Activated T-cell treated with anti-CD3 and anti-CD28 coated beads, Interleukin-2, amount 50 U/mL, for 4 hours (primary cell): ENCODE data around the gene ADAMTSL1. TPM values are rescaled to one million over a fixed set of nuclear protein-coding genes. Genes with fewer than 3 reads are reported as not detected.
"Not testable (repeated sequence)": the region's sequence is repeated elsewhere in the genome, so short reads cannot be mapped to it uniquely, and the experiment has no call there.

ENCODE experiments used
- ATAC-seq, 2 donors: fragments of 200-7000 bp; cut with Tn5 transposase; one replicate each; pipeline ENCODE4 v1.10.0; 2021
- DNase-seq: peaks from one replicate; pipeline ENCODE4 v3.0.0-alpha.2; 2020
- H3K27me3 Mint-ChIP-seq: one replicate; pipeline ENCODE4 v1.8.0; 2021; ENCODE audit warnings: low read depth, mixed read lengths
- H3K36me3 Mint-ChIP-seq: one replicate; pipeline ENCODE4 v1.8.0; 2022; ENCODE audit warnings: mixed read lengths; ENCODE audit not compliant: insufficient read depth
- H3K4me1 Mint-ChIP-seq: one replicate; pipeline ENCODE4 v1.8.0; 2021; ENCODE audit warnings: low read depth, mixed read lengths
- H3K4me3 Mint-ChIP-seq: one replicate; pipeline ENCODE4 v1.8.0; 2021; ENCODE audit warnings: mild to moderate bottlenecking, moderate library complexity, mixed read lengths
- H3K9me3 Mint-ChIP-seq: one replicate; pipeline ENCODE4 v1.8.0; 2021; ENCODE audit warnings: mixed read lengths
- total RNA-seq, 3 donors: library from RNA; stranded (reverse); gene quantifications; one replicate each; pipeline ENCODE4 v1.2.1, GENCODE V29; 2021

The ADAMTSL1 gene
- total RNA-seq, 3 donors from 2014 or later: not detected

DNA sequence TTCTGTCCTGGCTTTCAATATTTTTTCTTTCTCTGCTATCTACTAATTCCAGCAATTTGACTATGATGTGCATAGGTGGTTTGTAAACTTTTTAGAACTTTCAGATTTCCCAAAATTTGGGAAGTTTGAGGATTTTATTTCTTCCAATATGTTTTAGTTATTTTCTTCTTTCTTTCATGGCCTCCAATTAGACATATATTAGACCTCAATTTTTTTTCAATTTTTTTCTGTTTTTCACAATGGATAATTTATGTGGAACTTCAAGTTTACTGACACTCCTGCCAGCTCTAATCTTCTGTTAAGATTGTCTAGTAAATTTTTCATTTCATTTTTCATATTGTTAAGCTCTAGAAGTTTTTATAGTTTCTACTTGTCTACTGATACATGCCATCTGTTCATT, 395.8 kb downstream of the ADAMTSL1 start:
- ATAC-seq: no peak
- DNase-seq: no peak
- no peaks in the 10 kb centered on the region for H3K36me3 Mint-ChIP-seq
- H3K27me3 Mint-ChIP-seq: peaks cover 4% of the 10 kb centered on the region
- no peaks in the 10 kb centered on the region for H3K4me1 Mint-ChIP-seq
- H3K9me3 Mint-ChIP-seq: peaks cover 27% of the 10 kb centered on the region
- H3K4me3 Mint-ChIP-seq: no peak overlapping the region

GRCh38 chr9:18874069-18874468, 400.1 kb downstream of the ADAMTSL1 start:
- Mint-ChIP-seq H3K9me3 (peaks cover 37% of the 10 kb centered on the region), H3K4me3 (no peak overlapping the region), H3K36me3 (no peaks in the 10 kb centered on the region), H3K4me1 (no peaks in the 10 kb centered on the region), H3K27me3 (peaks cover 21% of the 10 kb centered on the region)
- DNase-seq: no peak
- ATAC-seq: no peak

DNA sequence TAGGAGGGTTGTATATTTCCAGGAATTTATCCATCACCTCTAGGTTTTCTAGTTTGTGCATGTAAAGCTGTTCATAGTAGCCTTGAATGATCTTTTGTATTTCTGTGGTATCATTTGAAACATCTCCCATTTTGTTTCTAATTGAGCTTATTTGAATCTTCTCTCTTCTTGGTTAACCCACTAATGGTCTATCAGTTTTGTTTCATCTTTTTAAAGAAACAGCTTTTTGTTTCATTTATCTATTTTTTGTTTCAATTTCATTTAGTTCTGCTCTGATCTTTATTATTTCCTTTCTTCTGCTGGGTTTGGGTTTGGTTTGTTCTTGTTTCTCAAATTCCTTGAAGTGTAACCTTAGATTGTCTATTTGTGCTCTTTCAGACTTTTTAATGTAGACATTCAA, 401.0 kb downstream of the ADAMTSL1 start:
- not testable (repeated sequence) for H3K4me1 Mint-ChIP-seq, H3K36me3 Mint-ChIP-seq, DNase-seq, H3K4me3 Mint-ChIP-seq, ATAC-seq
- H3K27me3 Mint-ChIP-seq: peaks cover 17% of the 10 kb centered on the region
- H3K9me3 Mint-ChIP-seq: peaks cover 30% of the 10 kb centered on the region

GRCh38 chr9:18877984-18878383, 404.0 kb downstream of the ADAMTSL1 start:
- Mint-ChIP-seq H3K36me3 (no peaks in the 10 kb centered on the region), H3K4me3 (no peak overlapping the region)

DNA sequence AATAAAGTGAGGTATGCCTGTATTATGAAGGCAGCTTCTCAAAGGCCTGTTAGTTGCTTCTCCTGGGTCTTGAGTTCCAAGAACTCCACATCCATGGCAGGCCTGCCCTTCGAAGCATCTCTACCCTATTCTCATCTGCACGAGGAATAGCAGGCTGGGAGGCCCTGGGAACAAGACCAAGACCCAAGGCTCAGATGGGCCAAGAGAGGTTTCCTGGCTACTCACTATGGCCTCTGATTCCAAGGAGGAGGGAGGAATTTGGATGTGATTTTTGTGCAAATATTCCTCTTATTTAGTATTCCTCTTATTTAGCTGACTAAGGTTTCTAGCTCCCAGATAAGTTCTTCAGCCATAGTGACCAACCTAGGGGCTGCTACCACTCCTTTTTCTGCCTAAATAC, 407.8 kb downstream of the ADAMTSL1 start:
- ATAC-seq (no peak), DNase-seq (no peak)
- H3K9me3 Mint-ChIP-seq: peaks cover 6% of the 10 kb centered on the region
- no peaks in the 10 kb centered on the region for H3K4me1 Mint-ChIP-seq
- H3K36me3 Mint-ChIP-seq: no peaks in the 10 kb centered on the region
- no peak overlapping the region for H3K4me3 Mint-ChIP-seq
- peaks cover 16% of the 10 kb centered on the region for H3K27me3 Mint-ChIP-seq

More at GRCh38 chr9:18877984-18878383, 404.0 kb downstream of the ADAMTSL1 start:
- peaks cover 12% of the 10 kb centered on the region for H3K9me3 Mint-ChIP-seq
- H3K27me3 Mint-ChIP-seq: peaks cover 17% of the 10 kb centered on the region
- H3K4me1 Mint-ChIP-seq: no peaks in the 10 kb centered on the region
- no peak for DNase-seq
- no peak for ATAC-seq

DNA sequence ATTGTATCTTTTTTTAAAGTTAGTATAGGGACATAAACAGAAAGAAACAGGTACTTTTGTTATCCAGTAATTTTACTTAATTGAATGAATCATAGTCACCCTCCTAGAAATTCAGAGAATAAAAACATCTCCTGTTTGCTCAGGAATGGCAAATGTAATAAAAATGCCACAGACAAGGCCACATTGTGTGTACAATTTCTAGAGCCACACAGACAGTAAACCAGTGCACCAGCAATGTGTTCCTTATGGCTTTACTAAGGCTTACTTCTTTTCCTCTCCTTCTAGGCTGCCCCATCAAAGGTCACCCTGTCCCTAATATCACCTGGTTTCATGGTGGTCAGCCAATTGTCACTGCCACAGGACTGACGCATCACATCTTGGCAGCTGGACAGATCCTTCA, 413.6 kb downstream of the ADAMTSL1 start:
- H3K36me3 Mint-ChIP-seq: no peaks in the 10 kb centered on the region
- H3K4me1 Mint-ChIP-seq: no peaks in the 10 kb centered on the region
- no peak overlapping the region for H3K4me3 Mint-ChIP-seq
- ATAC-seq (no peak), DNase-seq (no peak)
- H3K9me3 Mint-ChIP-seq: peaks cover 6% of the 10 kb centered on the region
- H3K27me3 Mint-ChIP-seq: peaks cover 5% of the 10 kb centered on the region

GRCh38 chr9:18888290-18888689, 414.3 kb downstream of the ADAMTSL1 start:
- Mint-ChIP-seq H3K27me3 (peaks cover 5% of the 10 kb centered on the region), H3K36me3 (no peaks in the 10 kb centered on the region), H3K9me3 (peaks cover 3% of the 10 kb centered on the region), H3K4me3 (no peak overlapping the region), H3K4me1 (no peaks in the 10 kb centered on the region)
- ATAC-seq (no peak), DNase-seq (no peak)

GRCh38 chr9:18889550-18889949, 415.6 kb downstream of the ADAMTSL1 start:
- no peak for DNase-seq
- H3K4me1 Mint-ChIP-seq: no peaks in the 10 kb centered on the region
- H3K9me3 Mint-ChIP-seq: peaks cover 4% of the 10 kb centered on the region
- no peaks in the 10 kb centered on the region for H3K36me3 Mint-ChIP-seq
- H3K27me3 Mint-ChIP-seq: peaks cover 5% of the 10 kb centered on the region
- H3K4me3 Mint-ChIP-seq: no peak overlapping the region
- no peak for ATAC-seq

- no peak for DNase-seq
- ATAC-seq: no peak
- Mint-ChIP-seq H3K4me3 (no peak overlapping the region), H3K27me3 (peaks cover 4% of the 10 kb centered on the region), H3K36me3 (no peaks in the 10 kb centered on the region), H3K9me3 (peaks cover 8% of the 10 kb centered on the region), H3K4me1 (no peaks in the 10 kb centered on the region)
Observed at GRCh38 chr9:18890372-18890771, 416.4 kb downstream of the ADAMTSL1 start.

DNA sequence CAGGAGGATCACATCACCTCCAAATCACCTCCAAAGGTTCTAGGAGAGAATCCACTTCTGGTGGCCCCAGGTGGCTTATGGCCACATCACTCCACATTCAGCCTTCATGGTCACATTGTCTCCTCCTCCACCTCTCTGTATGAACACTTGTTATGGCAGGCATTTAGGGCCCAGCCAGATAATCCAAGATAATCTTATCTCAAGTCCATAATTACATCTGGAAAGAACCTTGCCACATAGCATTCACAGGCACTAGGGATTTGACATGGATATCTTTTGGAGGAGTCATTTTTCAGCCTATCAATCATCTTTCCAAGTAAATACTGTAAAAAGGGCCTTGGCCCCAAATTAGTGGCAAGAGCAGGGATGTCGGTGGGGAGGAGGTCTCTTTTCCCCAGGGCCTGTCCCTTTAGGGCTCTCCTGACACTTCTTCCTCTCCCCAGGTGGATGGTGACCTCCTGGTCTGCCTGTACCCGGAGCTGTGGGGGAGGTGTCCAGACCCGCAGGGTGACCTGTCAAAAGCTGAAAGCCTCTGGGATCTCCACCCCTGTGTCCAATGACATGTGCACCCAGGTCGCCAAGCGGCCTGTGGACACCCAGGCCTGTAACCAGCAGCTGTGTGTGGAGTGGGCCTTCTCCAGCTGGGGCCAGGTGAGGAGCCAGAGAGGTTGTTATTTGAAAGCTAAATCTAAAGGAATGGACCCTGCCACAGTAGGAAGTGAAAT, 418.2 kb downstream of the ADAMTSL1 start:
- Mint-ChIP-seq H3K4me3 (no peak overlapping the region), H3K27me3 (peaks cover 3% of the 10 kb centered on the region), H3K9me3 (peaks cover 18% of the 10 kb centered on the region), H3K4me1 (peaks cover 2% of the 10 kb centered on the region), H3K36me3 (no peaks in the 10 kb centered on the region)
- ATAC-seq (no peak), DNase-seq (no peak)

GRCh38 chr9:18893046-18893445, 419.1 kb downstream of the ADAMTSL1 start:
- ATAC-seq: no peak

GRCh38 chr9:18893491-18893890, 419.5 kb downstream of the ADAMTSL1 start:
- peaks cover 3% of the 10 kb centered on the region for H3K27me3 Mint-ChIP-seq
- no peak for ATAC-seq
- no peaks in the 10 kb centered on the region for H3K36me3 Mint-ChIP-seq
- H3K9me3 Mint-ChIP-seq: peaks cover 18% of the 10 kb centered on the region
- no peak for DNase-seq
- peaks cover 2% of the 10 kb centered on the region for H3K4me1 Mint-ChIP-seq
- no peak overlapping the region for H3K4me3 Mint-ChIP-seq

More at GRCh38 chr9:18893046-18893445, 419.1 kb downstream of the ADAMTSL1 start:
- Mint-ChIP-seq H3K4me3 (no peak overlapping the region), H3K27me3 (peaks cover 3% of the 10 kb centered on the region), H3K4me1 (peaks cover 2% of the 10 kb centered on the region), H3K9me3 (peaks cover 18% of the 10 kb centered on the region), H3K36me3 (no peaks in the 10 kb centered on the region)
- no peak for DNase-seq

- H3K36me3 Mint-ChIP-seq: no peaks in the 10 kb centered on the region
- H3K27me3 Mint-ChIP-seq: no peaks in the 10 kb centered on the region
- DNase-seq (no peak), ATAC-seq (no peak)
- peaks cover 29% of the 10 kb centered on the region for H3K9me3 Mint-ChIP-seq
- peaks cover 2% of the 10 kb centered on the region for H3K4me1 Mint-ChIP-seq
- no peak overlapping the region for H3K4me3 Mint-ChIP-seq
Observed at GRCh38 chr9:18896004-18896403, 422.1 kb downstream of the ADAMTSL1 start.

DNA sequence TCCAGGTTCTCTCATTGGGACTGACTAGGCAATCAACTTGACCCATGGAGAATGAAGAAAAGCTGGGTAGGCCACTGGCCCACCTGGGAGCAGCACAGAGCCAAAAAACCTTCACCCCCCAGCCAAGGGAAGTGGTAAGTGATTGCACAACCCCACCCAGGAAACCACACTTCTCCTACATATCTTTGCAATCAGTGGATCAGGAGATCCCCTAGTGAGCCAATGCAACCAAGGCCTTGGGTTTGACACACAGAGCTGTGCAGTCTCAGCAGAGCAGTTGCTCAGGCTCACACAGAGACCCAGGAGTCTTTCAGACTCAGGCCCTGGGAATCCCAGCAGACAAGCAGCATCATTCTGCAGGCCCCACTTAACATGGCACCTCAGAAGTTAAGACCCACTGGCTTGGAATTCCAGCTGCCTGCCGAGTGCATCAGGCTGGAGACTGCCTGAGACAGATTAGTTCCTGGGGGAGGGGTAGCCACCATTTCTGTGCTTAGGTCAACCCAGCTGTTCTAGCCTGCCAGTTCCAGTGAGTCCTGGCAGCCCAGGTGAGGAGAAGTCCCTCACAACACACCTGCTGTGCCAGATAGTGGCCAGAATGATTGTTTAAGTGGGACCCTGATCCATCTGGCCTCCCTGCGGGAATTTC, 422.7 kb downstream of the ADAMTSL1 start:
- no peak for ATAC-seq
- no peak for DNase-seq
- peaks cover 2% of the 10 kb centered on the region for H3K4me1 Mint-ChIP-seq
- no peaks in the 10 kb centered on the region for H3K36me3 Mint-ChIP-seq
- peaks cover 34% of the 10 kb centered on the region for H3K9me3 Mint-ChIP-seq
- H3K27me3 Mint-ChIP-seq: no peaks in the 10 kb centered on the region
- H3K4me3 Mint-ChIP-seq: no peak overlapping the region

DNA sequence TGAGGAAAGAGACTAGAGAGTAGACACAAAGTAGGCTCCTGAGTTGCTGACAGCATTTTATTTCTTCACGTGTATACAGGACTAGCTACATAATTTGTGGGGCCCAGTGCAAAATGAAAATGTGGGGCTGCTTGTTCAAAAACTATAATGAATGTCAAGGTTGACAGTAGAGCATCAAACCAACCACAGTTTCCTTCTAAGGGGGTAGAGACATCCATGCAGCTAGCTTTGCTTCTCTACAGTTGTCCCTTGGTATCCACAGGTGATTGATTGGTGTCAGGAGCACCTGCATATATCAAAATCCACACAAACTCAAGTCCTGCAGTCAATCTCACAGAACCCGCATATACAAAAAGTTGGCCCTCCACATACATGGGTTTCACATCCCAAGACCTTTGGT, 429.5 kb downstream of the ADAMTSL1 start:
- no peaks in the 10 kb centered on the region for H3K36me3 Mint-ChIP-seq
- DNase-seq: no peak
- ATAC-seq: no peak
- H3K4me3 Mint-ChIP-seq: no peak overlapping the region
- H3K9me3 Mint-ChIP-seq: peaks cover 26% of the 10 kb centered on the region
- H3K27me3 Mint-ChIP-seq: peaks cover 5% of the 10 kb centered on the region
- H3K4me1 Mint-ChIP-seq: no peaks in the 10 kb centered on the region
